ENCODE measurements around the gene TCF7L1. TPM values are rescaled to one million over a fixed set of nuclear protein-coding genes. Genes with fewer than 3 reads are reported as not detected.

The TCF7L1 gene
- polyA plus RNA-seq, 3 donors: 0.05 to 0.09 TPM; not detected in 1

DNA sequence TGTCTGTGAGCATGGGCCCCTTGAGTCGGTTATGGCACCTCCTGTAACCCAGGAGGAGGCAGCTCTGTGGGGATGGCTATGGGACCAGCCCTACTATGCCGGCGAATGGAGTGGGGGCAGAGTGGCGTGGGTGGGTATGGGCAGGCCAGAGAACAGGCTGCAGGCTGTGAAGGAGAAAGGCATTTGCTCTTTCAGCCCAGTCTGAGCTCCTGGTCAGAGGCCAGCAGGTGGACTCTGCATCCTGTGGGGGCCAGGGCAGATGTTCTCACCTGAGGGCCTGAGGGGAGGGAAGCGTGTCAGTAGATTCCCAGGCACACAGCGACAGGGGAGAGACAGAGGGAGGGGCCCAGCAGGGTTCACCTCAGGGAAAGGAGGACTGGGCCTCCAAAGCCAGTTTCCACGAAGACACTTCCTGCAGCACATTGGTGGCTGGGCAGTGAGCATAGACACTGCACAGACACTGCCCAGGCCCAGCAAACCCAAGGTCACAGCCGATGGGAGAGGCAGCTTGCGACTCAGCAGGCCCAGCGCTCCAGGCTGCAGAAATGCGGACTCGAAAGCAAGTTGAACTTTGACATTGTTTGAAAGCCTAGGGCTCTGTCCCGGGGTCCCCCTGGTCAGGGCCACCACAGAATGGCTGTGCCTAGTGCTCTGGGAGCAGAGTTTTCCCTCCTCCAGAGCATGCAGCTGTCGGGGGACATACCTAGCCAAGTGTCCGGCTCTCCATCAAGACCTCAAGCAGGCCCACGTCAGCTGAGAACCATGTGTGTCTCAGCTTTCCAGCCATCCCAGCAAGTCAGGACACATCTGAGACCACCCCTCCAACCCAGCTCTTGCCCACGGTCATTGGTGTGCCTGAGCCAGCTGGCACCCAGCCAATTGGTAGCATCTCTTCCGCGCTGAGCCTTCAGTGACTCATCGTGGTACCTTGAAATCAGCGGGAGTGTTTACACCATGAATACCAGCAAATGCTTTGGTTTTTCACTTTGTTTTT is 140.8 kb downstream of the TCF7L1 start:
- TF ChIP-seq, protein P1, sequence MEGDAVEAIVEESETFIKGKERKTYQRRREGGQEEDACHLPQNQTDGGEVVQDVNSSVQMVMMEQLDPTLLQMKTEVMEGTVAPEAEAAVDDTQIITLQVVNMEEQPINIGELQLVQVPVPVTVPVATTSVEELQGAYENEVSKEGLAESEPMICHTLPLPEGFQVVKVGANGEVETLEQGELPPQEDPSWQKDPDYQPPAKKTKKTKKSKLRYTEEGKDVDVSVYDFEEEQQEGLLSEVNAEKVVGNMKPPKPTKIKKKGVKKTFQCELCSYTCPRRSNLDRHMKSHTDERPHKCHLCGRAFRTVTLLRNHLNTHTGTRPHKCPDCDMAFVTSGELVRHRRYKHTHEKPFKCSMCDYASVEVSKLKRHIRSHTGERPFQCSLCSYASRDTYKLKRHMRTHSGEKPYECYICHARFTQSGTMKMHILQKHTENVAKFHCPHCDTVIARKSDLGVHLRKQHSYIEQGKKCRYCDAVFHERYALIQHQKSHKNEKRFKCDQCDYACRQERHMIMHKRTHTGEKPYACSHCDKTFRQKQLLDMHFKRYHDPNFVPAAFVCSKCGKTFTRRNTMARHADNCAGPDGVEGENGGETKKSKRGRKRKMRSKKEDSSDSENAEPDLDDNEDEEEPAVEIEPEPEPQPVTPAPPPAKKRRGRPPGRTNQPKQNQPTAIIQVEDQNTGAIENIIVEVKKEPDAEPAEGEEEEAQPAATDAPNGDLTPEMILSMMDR (IDR thresholded peaks at IDR 0.05): no peak
- peak overlapping the region in 1 of 7 donors; percentile 68 for H3K27ac Mint-ChIP-seq

DNA sequence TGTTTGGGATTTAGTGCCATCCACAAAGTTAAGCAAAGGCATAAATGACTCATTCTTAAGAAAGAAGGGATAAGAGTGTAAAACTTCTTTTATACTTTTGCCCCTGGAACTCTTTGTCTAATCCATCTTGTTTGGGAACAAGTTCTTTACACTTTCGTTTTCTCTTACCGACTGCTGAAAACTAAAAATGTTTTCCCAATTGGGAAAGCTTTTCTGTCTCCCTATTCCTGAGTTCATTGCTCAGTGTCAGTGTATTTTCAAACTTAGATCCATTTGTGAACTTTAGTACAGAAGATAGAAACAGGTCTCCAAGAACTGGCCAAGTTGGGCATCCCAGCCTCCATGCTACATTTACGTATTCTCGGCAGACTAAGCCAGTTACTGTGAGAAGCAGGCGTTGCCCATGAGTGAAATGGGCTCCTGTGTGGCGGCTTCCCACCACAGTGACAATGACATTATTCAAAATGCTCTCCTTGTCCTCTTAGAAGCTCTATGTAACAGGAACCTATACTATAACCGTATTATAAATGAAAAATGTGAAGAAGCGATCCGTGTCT is 142.9 kb downstream of the TCF7L1 start:
- H3K36me3 Mint-ChIP-seq: no peaks in the 10 kb centered on the region
- no peaks in the 10 kb centered on the region for H3K4me1 Mint-ChIP-seq
- intact Hi-C loops (cut with micrococcal nuclease): no loop called here
- no peak overlapping the region for H2AFZ ChIP-seq (ENCODE audit: insufficient read depth, low read depth, low read length, poor library complexity, severe bottlenecking)
- no peaks in the 10 kb centered on the region for H3K9me3 Mint-ChIP-seq
- no peaks in the 10 kb centered on the region for H3K27me3 ChIP-seq (ENCODE audit: control insufficient read depth in 2 of 2, insufficient read depth in 2 of 2, low read length in 2 of 2)
- DNase-seq: no peak
- no peaks in the 10 kb centered on the region for H3K4me1 ChIP-seq (ENCODE audit: control insufficient read depth in 1 of 2, insufficient read depth in 2 of 2, low read length in 2 of 2)
- no peak overlapping the region for H3K27ac ChIP-seq (ENCODE audit: low read depth in 1 of 2, low read length in 2 of 2)
- H3K79me2 ChIP-seq (ENCODE audit: insufficient read depth, low read length): no peaks in the 10 kb centered on the region
- TF ChIP-seq, protein P1 (IDR thresholded peaks at IDR 0.05): no peak
- H3K27me3 Mint-ChIP-seq (ENCODE audit: low read depth in 3 of 3): peaks cover 2 to 5% (median 3%) of the 10 kb centered on the region in 3 donors
- H3K9ac ChIP-seq (ENCODE audit: insufficient read depth, low read length, poor library complexity, severe bottlenecking): no peak overlapping the region
- no peak overlapping the region for H3K4me3 ChIP-seq (replicated peaks in 1 of 3; ENCODE audit: low read depth in 2 of 3, low read length in 3 of 3)
- no peak overlapping the region for H3K4me2 ChIP-seq (replicated peaks; ENCODE audit: extremely low read depth, low read length, poor library complexity, severe bottlenecking)
- WGBS (ENCODE audit: insufficient coverage): 97% methylated on average over 6 of the region's 9 CpGs
- no peaks in the 10 kb centered on the region for H4K20me1 ChIP-seq (ENCODE audit: insufficient read depth, low read length)
- H3K4me3 Mint-ChIP-seq: no peak overlapping the region
- H3K27ac Mint-ChIP-seq: no peak overlapping the region
- H3K36me3 ChIP-seq (replicated peaks in 1 of 2; ENCODE audit: control insufficient read depth in 1 of 2, insufficient read depth in 2 of 2, low read length in 2 of 2): no peaks in the 10 kb centered on the region
- no peaks in the 10 kb centered on the region for H3K9me3 ChIP-seq (replicated peaks in 1 of 2; ENCODE audit: control insufficient read depth in 1 of 2, insufficient read depth in 1 of 2, low read length in 2 of 2)

More for the DNA sequence above, 140.8 kb downstream of the TCF7L1 start:
- 84% methylated on average over 21 of the region's 21 CpGs for WGBS (ENCODE audit: insufficient coverage)
- intact Hi-C loops (cut with micrococcal nuclease): no loop called here
- Histone ChIP-seq H3K27ac (ENCODE audit: low read depth in 1 of 2, low read length in 2 of 2) (no peak overlapping the region), H3K79me2 (ENCODE audit: insufficient read depth, low read length) (no peaks in the 10 kb centered on the region), H2AFZ (ENCODE audit: insufficient read depth, low read depth, low read length, poor library complexity, severe bottlenecking) (no peak overlapping the region), H3K4me3 (replicated peaks in 1 of 3; ENCODE audit: low read depth in 2 of 3, low read length in 3 of 3) (no peak overlapping the region), H3K27me3 (ENCODE audit: control insufficient read depth in 2 of 2, insufficient read depth in 2 of 2, low read length in 2 of 2) (no peaks in the 10 kb centered on the region), H3K9me3 (replicated peaks in 1 of 2; ENCODE audit: control insufficient read depth in 1 of 2, insufficient read depth in 1 of 2, low read length in 2 of 2) (no peaks in the 10 kb centered on the region), H3K4me1 (ENCODE audit: control insufficient read depth in 1 of 2, insufficient read depth in 2 of 2, low read length in 2 of 2) (no peaks in the 10 kb centered on the region), H4K20me1 (ENCODE audit: insufficient read depth, low read length) (no peaks in the 10 kb centered on the region), H3K4me2 (replicated peaks; ENCODE audit: extremely low read depth, low read length, poor library complexity, severe bottlenecking) (no peak overlapping the region), H3K36me3 (replicated peaks in 1 of 2; ENCODE audit: control insufficient read depth in 1 of 2, insufficient read depth in 2 of 2, low read length in 2 of 2) (no peaks in the 10 kb centered on the region), H3K9ac (ENCODE audit: insufficient read depth, low read length, poor library complexity, severe bottlenecking) (no peak overlapping the region)
- no peaks in the 10 kb centered on the region for H3K9me3 Mint-ChIP-seq
- no peak for DNase-seq
- peaks cover 4 to 12% (median 5%) of the 10 kb centered on the region in 3 donors for H3K27me3 Mint-ChIP-seq (ENCODE audit: low read depth in 3 of 3)
- no peak overlapping the region for H3K4me3 Mint-ChIP-seq
- no peaks in the 10 kb centered on the region for H3K4me1 Mint-ChIP-seq
- no peaks in the 10 kb centered on the region for H3K36me3 Mint-ChIP-seq

Data from CD14-positive monocyte (primary cell).